GF-D8 (cell line): Measurements from ENCODE around the gene STAG1.
"Not testable (repeated sequence)": the region's sequence is repeated elsewhere in the genome, so short reads cannot be mapped to it uniquely, and the experiment has no call there.

Source experiments
- DNase-seq: peaks from one replicate; lab custom pipeline; 2025; lab: John Stamatoyannopoulos, UW

STAG1 gene

DNA sequence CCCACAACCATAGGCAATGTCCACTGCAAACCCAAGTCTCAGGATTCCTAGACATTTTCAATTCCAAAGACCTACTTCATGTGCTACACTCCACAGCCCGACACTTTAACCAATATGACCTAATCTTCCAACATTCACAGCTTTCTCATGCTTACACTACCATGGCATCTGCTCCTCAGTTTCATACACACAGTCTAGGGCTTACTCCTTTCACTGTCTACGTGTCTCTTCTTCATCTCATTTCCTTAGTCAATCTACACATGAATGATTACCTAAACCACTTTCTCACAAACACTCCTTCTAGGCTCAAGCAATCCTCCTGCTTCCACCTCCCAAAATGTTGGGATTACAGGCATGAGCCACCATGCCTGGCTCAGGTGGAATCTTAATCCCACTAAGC is 106.3 kb downstream of the STAG1 start:
- no peak for DNase-seq

DNA sequence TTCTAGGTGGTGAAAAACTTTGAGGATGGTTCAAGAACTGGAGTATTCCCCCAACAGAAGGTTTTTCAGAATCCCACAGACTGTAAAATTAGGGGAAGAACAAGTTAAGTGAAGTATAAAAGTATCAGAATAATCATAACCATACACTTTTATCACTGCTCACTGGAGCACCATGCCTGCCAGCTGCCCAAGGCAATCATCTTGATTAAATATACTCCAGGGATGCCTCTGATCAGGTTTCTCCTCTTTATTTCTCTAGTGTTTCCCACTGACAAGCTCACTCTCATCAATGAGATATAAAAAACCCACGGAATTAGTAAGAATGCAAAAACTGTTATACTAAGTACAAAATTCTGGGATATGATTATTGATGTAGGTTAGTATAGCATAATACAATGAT is 108.0 kb downstream of the STAG1 start:
- no peak for DNase-seq

DNA sequence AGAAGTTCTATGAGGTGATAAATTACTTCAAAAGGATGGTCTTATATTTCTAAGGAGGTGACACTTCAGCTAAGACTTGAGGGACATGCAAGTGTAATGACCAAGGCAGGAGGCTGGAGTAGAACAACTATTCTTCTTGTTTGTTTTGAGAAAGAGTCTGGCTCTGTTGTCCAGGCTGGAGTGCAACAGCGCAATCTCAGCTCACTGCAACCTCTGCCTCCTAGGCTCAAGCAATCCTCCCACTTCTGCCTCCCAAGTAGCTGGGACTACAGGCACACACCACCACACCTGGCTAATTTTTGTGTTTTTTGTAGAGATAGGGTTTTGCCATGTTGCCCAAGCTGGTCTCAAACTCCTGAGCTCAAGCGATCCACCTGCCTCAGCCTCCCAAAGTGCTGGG is 108.8 kb downstream of the STAG1 start:
- not testable (repeated sequence) for DNase-seq

DNA sequence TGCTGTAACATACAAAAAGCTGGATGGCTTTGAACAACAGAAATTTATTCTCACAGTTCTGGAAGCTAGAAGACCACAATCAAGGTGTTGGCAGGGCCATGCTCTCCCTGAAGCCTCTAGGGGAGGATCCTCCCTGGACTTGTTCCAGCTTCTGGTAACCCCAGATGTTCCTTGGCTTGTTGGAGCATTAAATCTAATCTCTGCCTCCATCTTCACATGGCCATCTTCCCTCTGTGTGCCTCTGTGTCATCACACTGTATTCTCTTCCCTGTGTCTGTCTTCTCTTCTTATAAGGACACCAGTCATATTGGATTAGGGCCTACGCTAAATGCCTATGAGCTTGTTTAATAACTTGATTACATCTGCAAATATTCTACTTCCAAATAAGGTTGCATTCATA is 109.5 kb downstream of the STAG1 start:
- no peak for DNase-seq

DNA sequence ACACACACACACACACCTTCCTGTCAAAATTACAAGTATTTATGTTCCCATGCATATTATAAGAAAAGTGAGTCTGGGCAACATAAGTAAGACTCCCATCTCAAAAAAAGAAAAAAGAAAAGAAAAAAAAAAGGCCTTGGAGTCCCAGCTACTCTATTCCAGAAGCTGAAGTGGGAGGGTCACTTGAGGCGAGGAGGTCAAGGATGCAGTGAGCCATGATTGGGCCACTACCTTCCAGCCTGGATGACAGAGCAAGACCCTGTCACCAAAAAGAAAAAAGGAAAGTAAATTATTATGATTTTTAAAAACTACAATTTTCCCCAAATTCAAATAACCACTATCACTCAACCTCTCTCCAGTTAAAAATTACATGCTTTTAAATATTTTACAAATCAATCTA is 113.1 kb downstream of the STAG1 start:
- no peak for DNase-seq

DNA sequence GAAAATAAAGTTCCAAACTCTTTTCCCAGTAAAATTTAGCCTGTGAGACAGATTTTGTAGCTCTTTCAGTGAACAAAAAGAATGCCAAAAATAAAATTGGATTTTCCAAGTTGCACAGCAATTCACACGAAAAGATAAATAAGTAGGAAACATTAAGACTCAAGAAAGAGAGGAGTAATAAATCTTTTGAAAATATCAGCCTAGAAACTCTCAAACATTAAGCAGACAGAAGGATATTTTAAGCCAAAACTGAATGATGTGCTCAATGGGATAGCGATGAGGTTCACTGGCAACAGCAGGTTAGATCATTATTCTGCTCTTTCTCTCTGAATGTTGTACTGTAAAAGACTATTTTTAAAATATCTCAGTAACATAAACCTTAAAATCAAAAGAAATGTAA is 115.0 kb downstream of the STAG1 start:
- DNase-seq: no peak

DNA sequence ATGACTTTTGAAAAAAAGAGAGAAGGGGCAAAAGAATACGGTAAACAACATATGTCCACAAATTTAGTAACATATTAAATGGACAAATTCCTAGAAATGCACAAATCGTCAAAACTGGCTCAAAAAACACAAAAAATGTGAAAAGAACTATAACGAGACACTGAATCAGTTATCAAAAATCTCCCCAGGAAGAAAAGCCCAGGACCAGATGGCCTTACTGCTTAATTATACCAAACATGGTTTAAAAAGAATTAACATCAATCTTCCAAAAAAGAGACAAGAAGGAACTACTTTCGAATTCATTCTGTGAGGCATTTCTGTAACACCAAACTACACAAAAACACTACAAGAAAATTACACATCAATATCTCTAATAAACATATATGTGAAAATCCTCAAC is 117.4 kb downstream of the STAG1 start:
- no peak for DNase-seq

DNA sequence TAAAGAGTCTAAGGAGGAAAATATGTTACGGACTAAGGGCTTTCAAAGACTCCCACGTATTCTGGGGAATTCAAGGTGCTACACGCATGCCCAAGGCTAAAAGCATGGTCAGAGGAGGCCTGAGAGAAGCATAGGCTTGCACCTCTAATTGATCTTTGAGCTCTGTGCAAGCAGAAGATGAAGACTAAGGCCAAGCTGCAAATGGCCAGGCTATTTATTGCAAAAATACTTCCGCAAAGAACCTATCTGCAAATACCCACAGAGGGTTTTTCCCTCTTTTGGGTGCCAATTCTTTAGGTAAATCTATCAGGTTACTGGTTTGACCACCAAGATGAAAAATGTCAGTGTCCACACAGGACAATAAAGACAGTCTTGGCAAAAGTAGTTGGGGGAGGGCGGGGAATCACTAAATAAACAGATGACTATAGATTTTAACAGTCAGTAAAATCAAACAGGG is 119.5 kb downstream of the STAG1 start:
- DNase-seq: no peak

DNA sequence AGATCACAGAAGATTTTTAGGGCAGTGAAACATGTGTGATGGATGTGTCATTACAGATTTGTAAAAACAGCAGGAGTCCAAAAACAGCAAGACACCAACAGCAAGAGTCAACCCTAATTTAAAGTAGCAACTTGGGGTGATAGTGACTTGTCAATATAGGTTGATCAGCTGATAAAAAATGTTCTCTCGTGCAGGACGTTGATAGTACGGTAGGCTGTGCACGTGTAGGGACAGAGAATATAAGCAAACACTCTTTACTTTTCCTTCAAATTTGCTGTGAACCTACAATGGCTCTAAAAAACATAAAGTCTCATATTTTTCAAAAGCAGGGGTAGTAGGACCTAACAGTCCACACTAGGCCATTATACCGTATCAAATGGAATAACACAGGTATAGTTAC is 120.8 kb downstream of the STAG1 start:
- DNase-seq: no peak

DNA sequence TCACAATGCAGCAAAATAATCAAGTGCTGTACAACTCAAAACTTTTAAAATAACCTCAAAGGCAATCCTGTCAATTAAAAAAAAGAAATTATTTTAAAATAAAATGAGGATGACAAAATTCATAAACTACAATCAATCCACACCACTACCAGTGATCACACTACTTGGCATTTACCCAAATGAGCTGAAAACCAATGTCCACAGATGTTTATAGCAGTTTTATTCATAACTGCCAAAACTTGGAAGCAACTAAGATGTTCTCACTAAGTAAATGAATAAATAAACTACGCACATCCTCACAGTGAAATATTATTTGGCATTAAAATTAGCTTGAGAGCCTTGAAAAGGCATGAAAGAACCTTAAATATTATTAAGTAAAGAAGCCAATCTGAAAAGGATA is 121.3 kb downstream of the STAG1 start:
- DNase-seq: no peak

DNA sequence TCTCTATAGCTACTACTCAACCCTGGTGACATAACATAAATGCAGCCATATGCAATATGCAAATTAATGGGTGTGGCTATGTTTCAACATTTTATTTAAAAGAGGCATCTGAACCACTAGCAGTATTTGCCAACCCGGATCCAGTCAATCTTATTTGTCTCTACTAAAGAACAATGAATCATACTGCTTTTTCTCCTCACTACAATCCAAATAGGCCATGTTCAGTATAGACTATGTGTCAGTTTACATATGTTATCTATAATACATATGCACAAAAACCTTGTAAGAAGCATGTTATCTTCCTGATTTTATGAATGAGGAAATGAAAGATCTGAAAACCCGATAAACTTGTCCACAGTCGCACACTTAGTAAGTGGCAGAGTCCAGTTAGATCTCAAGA is 125.7 kb downstream of the STAG1 start:
- DNase-seq: no peak

DNA sequence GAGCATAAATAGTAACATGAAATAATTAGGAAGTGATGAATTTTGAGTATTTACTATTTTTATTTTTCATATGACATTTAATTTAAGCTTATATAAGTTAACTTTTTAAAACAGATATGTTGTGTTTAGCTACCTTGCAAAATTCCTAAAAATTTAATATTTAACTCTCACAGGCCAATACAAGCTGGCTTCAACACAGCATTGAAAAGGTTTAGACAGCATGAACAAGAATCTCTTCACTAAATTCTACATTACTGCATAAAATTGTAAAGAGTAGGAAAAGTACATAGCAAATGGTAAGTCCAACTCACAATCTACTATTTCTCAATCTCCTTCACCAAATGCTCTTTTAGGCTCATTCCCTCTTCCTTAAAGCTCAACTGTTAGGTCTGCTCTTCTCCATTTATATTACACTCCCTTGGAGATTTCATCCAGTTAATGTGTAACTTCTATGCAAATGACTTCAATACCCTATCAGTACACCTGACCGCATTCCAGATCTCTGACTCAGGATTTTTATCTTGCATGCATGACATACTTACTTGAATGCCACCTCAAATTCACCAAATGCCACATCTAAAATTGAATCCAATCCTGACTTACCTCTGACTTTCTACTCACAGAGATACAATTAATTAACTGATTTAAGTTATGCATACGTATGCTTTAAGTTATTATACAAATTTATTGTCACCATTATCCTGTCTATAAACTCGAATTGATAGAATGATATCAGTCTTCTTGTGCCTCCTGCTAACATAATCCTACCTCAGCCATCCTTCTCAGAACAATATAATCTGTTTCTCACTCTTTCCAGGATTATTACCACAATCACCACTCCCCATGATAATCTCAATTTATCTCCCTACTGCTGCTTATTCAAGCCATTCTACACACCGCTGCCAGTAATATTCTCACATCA is 127.0 kb downstream of the STAG1 start:
- DNase-seq: no peak

DNA sequence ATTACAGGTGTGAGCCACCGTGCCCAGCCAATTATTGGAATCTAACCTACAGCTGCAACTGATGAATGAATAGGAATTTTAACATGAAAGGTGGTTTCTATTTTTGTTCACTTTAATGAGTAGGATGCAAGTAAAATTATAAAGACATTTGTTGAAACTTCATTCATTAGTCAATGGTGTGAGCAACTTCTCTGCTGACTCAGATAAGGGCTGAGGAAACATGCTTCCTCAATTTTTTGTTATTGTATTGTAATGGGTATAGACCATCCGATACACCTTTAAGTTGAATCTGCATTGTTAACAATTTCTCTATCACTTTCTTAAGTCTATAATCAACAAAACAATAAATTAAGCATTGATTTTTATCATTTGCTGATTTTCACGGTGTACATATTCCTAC is 127.8 kb downstream of the STAG1 start:
- no peak for DNase-seq

DNA sequence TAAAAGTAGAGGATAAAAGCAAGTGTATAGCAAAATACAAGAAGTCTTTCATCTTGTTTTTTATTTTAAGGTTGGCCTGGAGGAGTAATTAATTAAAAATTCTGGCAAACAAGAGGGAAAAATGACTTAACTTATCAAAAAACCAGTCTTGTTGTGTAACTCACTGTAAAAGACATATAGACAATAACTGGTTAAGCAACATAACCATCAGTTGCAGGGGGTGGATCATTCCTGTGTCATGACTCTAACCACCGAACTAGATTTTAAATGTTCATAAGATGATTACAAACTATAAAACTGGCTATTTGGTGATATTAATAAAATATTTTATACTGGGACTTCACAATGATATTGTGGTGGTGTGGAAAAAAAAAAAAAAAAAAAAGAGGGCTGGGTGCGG is 130.6 kb downstream of the STAG1 start:
- no peak for DNase-seq

DNA sequence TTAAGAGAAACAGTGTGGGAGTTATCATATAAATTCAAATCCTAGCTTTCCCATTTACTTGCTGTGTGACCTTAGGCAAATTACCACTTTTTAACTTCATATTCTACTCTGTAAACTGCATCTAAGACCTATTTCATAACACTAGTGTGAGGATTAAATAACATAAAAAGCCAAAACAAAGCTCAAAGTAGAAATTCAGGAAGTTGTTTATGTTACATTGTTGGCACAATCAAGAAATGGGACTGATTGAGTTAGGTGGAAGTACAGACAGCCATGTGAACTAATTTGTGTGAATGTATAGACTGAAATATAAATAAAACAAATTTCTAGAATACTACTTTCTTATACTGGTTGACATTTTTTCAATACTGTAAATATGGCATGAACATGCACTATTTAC is 131.7 kb downstream of the STAG1 start:
- no peak for DNase-seq

DNA sequence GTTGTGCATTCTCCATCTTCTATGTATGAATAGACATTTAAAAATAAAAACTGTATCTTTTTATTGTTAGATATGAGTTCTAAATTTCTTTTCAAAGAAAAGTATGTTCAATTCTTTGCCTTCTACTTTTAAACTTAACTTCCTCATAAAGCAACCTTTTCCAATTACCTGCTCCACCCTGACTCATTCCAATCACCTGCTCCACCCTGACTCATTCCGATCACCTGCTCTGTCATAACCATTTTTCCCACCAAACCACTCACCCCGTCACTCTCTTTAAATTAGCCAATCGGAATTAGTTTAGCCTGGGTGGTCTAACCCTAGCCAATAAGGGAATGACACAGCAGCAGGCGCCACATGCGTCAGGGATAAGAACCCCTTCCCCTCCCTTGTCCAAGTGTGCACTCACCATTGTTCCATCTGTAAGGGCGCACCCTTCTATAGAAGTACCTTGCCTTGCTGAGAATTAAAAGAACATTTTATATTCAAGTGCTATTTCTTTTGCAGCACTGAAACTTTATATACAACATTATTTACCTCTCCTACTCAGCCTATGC is 134.1 kb downstream of the STAG1 start:
- DNase-seq: not testable (repeated sequence)

DNA sequence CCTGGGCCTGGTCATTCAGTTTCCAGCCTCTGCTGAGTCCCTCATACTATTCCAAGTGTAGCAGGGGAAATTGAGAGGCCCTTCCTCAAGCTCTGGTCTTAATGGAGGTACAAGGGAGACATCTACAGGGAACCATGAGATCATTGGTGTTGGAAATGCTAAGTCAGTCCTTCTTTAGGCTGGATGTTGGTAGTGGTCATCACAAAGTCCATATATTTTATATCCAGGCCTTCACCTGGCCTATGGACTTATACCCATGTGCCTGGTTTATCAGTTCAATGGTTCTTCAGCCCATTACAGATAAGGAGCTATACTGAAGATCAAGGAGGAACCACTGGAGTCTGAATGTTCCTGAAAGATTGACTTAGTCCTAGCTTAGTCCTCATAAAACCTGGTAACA is 135.0 kb downstream of the STAG1 start:
- DNase-seq: peak; percentile 31

DNA sequence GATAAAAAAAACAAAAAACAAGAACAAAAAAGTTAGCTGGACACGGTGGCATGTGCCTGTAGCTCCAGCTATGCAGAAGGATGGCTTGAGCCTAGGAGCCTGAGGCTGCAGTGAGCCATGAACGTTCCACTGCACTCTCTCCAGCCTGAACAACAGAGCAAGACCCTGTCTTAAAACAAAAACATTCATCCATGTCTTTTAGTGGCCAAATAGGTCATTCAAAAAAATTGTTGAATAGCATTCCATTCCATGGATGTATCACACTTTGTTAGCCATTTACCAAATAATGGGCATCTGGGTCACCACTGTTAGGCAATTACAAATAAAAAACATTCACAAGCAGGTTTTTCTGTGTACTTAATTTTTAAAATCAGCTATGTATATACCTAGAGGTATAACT is 139.7 kb downstream of the STAG1 start:
- DNase-seq: no peak

DNA sequence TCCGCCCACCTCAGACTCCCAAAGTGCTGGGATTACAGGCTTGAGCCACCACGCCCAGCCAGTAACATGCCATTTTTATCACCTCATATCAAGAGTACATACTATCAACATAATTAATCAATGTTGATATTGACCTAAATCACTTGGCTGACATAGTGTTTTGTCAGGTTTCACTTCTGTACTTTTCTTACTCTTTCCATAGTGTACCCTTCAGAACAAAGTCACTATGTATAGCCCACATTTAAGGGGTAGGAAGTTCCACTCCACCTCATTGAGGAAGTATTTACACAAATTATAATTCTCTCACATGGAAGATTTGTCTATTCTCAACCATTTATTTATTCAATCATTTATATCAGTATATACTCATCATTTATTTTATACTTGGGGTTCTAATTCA is 145.2 kb downstream of the STAG1 start:
- DNase-seq: no peak

DNA sequence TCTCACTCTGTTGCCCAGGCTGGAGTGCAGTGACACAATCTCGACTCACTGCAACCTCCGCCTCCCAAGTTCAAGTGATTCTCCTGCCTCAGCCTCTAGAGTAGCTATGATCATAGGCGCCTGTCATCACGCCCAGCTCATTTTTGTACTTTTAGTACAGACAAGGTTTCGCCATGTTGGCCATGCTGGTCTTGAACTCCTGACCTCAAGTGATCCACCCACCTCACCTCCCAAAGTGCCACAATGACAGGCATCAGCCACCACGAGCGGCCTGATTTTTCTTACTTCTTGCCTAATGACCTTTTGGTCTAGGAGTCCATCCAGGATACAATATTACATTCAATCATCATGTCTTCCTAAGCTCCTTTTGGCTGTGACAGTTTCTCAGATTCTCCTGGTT is 146.0 kb downstream of the STAG1 start:
- DNase-seq: not testable (repeated sequence)

DNA sequence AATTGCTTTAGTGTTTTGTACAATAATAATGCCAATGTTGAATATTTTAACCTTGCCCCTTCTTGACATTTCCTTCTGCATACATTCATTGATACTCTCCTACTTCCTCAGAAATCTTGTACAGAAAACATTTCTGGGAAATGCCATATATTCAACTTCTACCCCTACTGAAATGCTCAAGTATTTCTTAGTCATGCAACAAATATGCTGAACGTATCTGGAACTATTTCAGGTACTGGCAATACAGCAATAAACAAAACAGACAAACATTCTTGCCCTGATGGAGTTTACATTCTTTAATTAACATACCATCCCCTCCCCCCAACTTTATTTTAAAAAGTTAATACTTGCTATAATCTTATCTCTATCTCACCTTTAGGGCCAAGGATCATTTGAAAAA is 147.2 kb downstream of the STAG1 start:
- no peak for DNase-seq

DNA sequence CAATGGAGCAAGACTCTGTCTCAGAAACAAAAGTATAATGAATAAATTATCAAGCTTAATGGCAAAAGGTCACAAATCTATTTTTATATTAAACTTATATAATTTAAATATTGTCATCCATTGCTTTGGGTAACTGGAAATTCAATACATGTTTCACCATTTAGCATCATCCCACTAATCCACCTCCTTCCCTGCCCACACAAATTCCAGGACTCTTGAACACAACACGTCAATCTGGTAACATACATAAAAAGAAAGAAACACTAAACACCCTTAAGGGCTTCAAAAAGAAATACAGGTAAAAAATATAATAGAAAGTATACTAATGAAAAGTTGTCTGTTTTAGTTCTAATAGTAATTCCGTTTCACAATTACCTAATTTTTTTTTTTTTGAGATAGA is 149.4 kb downstream of the STAG1 start:
- no peak for DNase-seq

DNA sequence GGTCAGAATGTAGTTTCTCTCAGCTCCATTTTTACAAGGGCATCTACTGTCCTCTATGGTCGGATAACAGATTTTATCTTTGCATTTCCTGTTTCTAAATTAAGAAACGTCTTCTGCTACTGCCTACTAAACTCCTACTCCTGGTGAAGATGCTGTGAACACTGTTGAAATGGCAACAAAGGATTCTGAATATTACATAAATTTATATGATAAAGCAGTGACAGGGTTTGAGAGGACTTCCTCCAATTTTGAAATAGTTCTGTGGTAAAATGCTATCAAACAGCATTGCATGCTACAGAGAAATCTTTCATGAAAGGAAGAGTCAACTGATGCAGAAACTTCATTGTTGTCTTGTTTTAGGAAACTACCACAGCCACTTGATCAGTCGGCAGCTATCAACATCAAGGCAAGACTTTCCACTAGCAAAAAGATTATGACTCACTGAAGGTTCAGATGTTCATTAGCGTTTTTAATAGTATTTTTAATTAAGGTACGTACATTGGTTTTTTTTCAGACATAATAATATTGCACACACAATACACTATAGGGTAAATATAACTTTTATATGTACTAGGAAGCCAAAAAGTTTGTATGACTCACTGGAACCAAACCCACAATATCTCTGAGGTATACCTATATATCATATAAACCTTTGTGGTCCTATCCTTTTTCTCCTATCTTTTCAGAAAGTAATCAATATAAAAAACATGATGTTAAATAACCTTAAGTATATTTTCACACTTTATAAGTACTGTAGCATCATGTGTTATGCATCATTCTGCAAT is 156.1 kb downstream of the STAG1 start:
- DNase-seq: peak; percentile 29
